H1 (cell line): ENCODE measurements around the gene MTMR4. TPM values are rescaled to one million over a fixed set of nuclear protein-coding genes. Genes with fewer than 3 reads are reported as not detected.

Experiments used
- BCL11A ChIP-seq, 2 experiments: IDR thresholded peaks; one replicate each; pipeline ENCODE4 v1.6.1; 2011; ENCODE audit warnings: low read depth in 2 of 2, low read length in 2 of 2, mild to moderate bottlenecking in 2 of 2
- FOSL1 ChIP-seq: IDR thresholded peaks from 2 replicates; pipeline ENCODE4 v1.6.1; 2011; ENCODE audit warnings: mild to moderate bottlenecking, low read depth, low read length, moderate library complexity; ENCODE audit not compliant: insufficient read depth
- RXRA ChIP-seq: IDR thresholded peaks from 2 replicates; pipeline ENCODE4 v1.6.1; 2011; ENCODE audit warnings: low read depth, mild to moderate bottlenecking, low read length, moderate library complexity; ENCODE audit not compliant: insufficient read depth
- polyA plus RNA-seq, 7 experiments: library from polyadenylated mRNA; depleted of rRNA in 3 of 7; stranded (reverse) in 5 of 7; unstranded in 2 of 7; fragments of >200 nt in 5 of 7; fragments of 200-250 nt in 2 of 7; gene quantifications; 1 replicate in 5 of 7; 2 replicates in 1 of 7; 4 replicates in 1 of 7; pipeline versions ENCODE4 v1.2.1 to v1.2.3, GENCODE V29; 2011 to 2013; ENCODE audit warnings: missing spikeins in 2 of 7, mixed read lengths in 2 of 7
- total RNA-seq: library from RNA; stranded (reverse); fragmentation: NEBNext Ultra II Directional; extraction: Animal tissue kit (Norgen Biotek cat#: 25700); gene quantifications from 2 replicates; pipeline ENCODE4 v1.2.1, GENCODE V29; 2021
- TF ChIP-seq, protein P1 (sequence below): IDR thresholded peaks from 2 replicates; pipeline ENCODE4 v1.6.1; 2012; ENCODE audit warnings: low read length, inconsistent platforms

MTMR4 gene
- total and polyA plus RNA-seq, 2 of the 8 experiments (the other 6 are each of a cell fraction or from before 2014, with no cell fraction given) = 15.9 to 39.2 TPM

DNA sequence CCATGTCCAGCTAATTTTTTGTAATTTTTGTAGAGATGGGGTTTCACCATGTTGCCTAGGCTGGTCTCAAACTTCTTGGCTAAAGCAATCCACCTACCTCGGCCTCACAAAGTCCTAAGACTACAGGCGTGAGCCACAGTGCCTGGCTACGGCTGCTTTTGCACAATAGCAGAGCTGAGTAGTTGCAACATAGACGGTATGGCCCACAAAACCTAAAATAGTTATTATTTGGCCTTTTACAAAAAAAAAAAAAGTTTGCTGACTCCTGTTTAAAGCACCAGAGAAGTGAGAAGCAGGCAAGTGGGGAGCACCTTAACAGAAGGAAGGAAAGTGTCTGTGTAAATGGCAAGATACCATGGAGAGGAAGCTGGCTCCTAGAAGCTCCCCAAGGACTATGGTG is 20.9 kb downstream of the MTMR4 start (continued):
- TF ChIP-seq RXRA = no peak
- no peak for TF ChIP-seq BCL11A (IDR thresholded peaks at IDR 0.05; ENCODE audit: low read depth in 2 of 2, low read length in 2 of 2)
- TF ChIP-seq, protein P1, sequence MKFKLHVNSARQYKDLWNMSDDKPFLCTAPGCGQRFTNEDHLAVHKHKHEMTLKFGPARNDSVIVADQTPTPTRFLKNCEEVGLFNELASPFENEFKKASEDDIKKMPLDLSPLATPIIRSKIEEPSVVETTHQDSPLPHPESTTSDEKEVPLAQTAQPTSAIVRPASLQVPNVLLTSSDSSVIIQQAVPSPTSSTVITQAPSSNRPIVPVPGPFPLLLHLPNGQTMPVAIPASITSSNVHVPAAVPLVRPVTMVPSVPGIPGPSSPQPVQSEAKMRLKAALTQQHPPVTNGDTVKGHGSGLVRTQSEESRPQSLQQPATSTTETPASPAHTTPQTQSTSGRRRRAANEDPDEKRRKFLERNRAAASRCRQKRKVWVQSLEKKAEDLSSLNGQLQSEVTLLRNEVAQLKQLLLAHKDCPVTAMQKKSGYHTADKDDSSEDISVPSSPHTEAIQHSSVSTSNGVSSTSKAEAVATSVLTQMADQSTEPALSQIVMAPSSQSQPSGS = no peak
- no peak for TF ChIP-seq FOSL1
